Epithelial cell of proximal tubule (primary cell): ENCODE data around the gene INSM1. TPM values are rescaled to one million over a fixed set of nuclear protein-coding genes. Genes with fewer than 3 reads are reported as not detected.

ENCODE experiments used
- DNase-seq: peaks from one replicate; pipeline ENCODE4 v3.0.0-alpha.2; 2011; ENCODE audit warnings: low read depth
- H3K4me3 ChIP-seq: 2 replicates; pipeline ENCODE4 v1.5.1; 2011; ENCODE audit warnings: low read depth, mild to moderate bottlenecking, low read length
- total RNA-seq: library from RNA; depleted of rRNA; stranded (reverse); fragments of >200 nt; gene quantifications from 2 replicates; pipeline ENCODE4 v1.2.3, GENCODE V29; 2015
- TF ChIP-seq, protein P1 (sequence below): conservative IDR thresholded peaks from 2 replicates; pipeline ENCODE4 v1.5.1; 2012; ENCODE audit warnings: low read depth, mild to moderate bottlenecking, low read length

The INSM1 gene
- total RNA-seq, 1 donor from 2014 or later = not detected

DNA sequence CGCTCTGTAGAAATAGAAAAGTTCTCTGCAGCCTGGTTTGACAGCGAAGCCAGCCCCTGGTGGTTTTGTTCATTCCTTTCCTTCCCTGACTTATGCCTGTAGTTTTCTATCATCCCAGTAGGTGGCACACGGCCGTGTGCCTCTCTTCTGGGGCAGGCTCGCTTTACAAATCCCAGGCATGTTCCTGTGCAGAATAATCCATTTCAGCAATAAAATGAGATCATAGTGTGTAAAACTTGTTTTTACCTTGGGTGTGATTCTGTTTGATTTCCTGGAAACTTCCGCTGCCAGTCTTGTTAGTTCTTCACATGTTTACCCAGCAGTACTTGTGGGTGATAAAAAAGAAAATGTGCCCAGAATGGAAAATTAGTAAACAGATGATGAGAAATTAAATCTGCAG is 7.4 kb upstream of the INSM1 start:
- DNase-seq = no peak
- H3K4me3 ChIP-seq = no peak overlapping the region
- TF ChIP-seq, protein P1, sequence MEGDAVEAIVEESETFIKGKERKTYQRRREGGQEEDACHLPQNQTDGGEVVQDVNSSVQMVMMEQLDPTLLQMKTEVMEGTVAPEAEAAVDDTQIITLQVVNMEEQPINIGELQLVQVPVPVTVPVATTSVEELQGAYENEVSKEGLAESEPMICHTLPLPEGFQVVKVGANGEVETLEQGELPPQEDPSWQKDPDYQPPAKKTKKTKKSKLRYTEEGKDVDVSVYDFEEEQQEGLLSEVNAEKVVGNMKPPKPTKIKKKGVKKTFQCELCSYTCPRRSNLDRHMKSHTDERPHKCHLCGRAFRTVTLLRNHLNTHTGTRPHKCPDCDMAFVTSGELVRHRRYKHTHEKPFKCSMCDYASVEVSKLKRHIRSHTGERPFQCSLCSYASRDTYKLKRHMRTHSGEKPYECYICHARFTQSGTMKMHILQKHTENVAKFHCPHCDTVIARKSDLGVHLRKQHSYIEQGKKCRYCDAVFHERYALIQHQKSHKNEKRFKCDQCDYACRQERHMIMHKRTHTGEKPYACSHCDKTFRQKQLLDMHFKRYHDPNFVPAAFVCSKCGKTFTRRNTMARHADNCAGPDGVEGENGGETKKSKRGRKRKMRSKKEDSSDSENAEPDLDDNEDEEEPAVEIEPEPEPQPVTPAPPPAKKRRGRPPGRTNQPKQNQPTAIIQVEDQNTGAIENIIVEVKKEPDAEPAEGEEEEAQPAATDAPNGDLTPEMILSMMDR = peak; percentile 90

DNA sequence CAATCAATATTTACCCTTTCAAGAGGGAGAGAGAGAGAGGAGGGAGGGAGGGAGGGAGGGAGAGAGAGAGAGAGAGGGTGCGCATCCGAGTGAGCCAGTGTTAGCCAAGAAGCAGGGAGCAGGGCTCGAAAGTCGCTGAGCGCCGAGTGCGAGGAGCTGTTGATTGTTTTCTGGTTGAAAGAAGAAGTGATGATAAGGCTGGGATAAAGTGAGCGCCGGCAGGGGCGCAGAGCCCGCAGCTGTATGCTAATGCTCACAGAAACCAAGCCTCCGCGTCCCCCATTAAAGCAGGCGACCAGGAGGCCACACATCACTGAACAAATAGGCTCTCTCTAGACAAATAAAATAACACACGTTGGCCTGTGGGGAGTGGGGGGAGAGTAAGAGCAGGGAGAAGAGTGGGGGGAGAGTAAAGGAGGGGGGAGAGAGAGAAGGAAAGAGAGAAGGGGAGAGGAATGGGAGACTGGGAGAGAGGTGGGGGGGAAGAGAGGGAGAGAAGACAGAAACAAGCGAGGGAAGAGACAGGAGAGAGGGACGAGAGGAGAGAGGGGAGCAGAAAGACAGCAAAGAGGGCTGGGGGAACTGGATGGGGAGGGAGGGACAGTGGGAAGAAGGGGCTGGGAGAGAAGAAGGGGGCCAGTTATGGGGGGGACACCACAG is 5.0 kb upstream of the INSM1 start:
- DNase-seq = no peak
- H3K4me3 ChIP-seq = no peak overlapping the region
- TF ChIP-seq, protein P1 = no peak

DNA sequence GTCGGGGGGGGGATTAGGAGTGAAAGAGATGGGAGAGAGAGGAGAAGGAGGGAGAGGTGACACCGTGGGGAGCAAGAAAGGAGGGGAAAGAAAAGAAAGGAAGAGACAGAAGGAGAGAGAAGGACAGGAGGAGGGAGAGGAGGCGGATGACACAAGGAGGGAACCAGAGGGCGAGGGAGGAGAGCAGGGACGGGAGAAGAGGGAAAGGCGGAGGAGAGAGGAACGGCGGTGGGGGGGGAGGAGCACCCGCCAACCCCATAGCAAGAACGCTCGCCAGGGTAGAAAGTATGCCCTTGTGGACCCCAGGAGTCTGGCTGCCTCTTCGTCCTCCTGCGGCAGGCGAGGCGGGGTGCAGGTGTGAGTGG is 4.5 kb upstream of the INSM1 start:
- no peak overlapping the region for H3K4me3 ChIP-seq
- no peak for DNase-seq
- TF ChIP-seq, protein P1 = no peak

DNA sequence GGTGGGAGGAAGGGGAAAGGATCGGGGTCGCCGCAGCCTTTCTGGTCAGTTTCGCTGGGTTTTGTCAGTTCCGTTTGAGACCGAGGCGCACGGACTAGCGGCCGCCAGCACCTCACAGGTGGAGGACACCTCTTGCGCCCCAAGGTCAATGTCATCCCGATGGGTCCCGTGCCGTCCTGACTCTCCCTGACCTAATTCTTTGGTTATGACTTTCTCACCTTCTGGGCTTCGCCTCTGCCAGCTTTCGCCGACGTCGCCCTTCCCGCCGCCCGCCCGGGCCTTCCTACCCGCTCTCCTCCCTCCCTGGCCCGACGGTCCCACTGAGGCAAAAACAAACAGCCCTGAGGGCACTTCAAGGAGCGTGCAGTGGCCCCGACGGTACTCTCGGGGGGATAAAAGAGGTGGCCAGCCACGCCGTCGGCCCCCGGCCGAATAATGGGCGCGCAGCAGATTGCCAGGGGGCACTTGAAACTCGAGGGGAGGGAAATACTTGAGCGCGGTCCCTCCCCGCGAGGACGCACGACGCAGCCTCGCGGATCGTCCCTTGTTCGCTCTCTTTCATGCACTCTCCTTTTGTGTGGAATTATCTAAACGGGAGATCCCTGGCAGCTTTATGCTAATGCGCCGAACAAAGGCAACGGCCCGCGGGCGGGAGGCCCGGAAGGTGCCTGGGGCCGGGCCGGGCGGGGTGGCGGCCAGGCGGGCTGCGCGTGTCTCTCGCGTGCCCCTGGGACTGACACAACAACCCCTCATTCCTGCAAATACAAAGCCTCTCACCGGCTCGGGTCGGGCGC is 3.9 kb upstream of the INSM1 start:
- no peak overlapping the region for H3K4me3 ChIP-seq
- DNase-seq = no peak
- TF ChIP-seq, protein P1 = no peak

DNA sequence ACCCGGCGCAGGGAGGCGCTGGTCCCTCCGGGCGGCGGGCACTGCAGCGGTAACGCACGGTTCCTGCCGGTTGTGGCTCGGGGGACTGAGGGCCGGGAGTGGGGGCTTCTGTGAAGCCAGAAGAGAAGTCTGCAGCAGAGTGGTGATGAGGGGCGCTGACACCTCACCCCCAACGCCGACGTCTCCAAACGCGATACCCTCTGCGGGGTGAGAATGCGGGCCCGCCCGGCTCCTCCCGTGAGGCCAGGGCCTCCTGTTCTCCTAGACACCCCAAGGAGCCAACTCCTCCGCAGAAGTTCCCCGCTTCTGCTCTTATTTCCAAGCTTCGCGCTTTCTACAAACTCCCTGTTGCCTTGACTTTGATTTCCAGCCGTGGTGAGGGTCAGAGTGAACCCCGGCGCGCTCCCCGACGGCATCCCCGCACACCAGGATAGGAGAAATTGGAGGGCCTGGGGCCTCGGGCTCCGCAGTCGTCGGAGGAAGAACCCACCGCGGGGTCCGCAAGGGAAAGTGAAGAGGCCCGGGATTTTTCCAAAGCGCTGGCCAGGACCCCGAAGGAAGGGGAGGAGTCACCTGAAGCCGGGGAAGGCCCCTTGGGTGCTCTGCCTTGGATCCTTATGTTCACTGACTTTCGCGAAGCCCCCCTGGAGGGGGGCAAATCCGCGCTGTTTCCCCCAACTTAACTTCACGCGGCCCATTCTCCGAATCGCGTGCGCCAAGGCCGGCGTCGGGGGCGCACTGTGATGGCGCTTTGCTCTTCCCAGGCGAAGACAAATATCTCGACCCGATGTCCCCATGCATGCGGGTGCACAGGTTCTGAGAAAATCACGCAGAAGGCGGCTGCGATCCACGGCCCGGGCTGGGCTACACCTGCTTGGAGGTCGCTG is 3.1 kb upstream of the INSM1 start:
- no peak overlapping the region for H3K4me3 ChIP-seq
- no peak for DNase-seq

DNA sequence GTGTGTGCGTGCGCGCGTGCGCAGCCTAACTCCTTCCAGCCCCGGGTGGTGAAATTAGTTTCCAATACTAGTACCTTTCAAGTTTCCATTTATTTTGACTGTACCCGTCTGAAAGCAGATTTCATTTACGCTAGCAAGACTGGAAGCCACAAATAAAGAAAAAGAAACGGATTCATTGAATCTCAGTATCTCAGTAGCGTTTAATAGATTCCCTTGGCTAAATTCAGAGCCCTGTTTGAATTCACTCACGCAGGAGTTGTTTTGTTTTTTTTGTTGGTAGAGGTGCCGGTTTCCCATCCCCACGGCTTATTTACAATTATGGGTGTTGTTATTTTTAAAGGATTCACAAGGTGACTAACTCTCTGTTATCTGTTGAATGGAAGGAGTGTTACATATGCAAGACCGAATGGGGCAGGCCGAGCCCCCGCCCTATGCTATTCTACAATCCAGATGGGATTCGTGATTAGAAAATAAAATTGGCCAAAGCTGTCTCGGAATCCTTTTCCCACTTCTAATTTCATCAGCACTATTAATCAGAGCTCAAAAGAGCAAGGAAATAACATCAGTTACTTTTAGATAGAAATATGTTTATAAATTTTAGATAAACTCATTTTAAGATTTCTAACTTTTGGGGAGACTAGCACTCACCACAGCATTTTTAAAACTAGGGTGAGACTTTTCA is 2.3 kb upstream of the INSM1 start:
- H3K4me3 ChIP-seq = no peak overlapping the region

More for the DNA sequence above, 3.1 kb upstream of the INSM1 start:
- TF ChIP-seq, protein P1 = no peak

More for the DNA sequence above, 2.3 kb upstream of the INSM1 start:
- TF ChIP-seq, protein P1 = no peak
- no peak for DNase-seq
